H1 (cell line): ENCODE results near the gene ATOH8. TPM values are rescaled to one million over a fixed set of nuclear protein-coding genes. Genes with fewer than 3 reads are reported as not detected.

Experiments
- ASH2L ChIP-seq: fragments of 200-600, 300-600 bp; sonication (generic); IDR thresholded peaks from one replicate; pipeline ENCODE4 v1.7.1; 2017; ENCODE audit warnings: low read length
- CBX5 ChIP-seq: fragments of 300-800, 300-1000 bp; sonication (generic); IDR thresholded peaks from 2 replicates; pipeline ENCODE4 v1.7.1; 2016; ENCODE audit warnings: antibody characterized with exemption, low read length, low read depth
- GTF2F1 ChIP-seq: IDR thresholded peaks from 2 replicates; pipeline ENCODE4 v1.6.1; 2012; ENCODE audit warnings: low read depth, low read length, improper control_type of control experiment, borderline replicate concordance
- JUND ChIP-seq: IDR thresholded peaks from 2 replicates; pipeline ENCODE4 v1.6.1; 2011; ENCODE audit warnings: mild to moderate bottlenecking, improper control_type of control experiment, low read length
- SP1 ChIP-seq: IDR thresholded peaks from 2 replicates; pipeline ENCODE4 v1.6.1; 2011; ENCODE audit warnings: low read depth, low read length
- SP2 ChIP-seq: IDR thresholded peaks from 2 replicates; pipeline ENCODE4 v1.6.1; 2012; ENCODE audit warnings: mild to moderate bottlenecking, low read length, inconsistent platforms
- SRF ChIP-seq: IDR thresholded peaks from 2 replicates; pipeline ENCODE4 v1.6.1; 2011; ENCODE audit warnings: mild to moderate bottlenecking, low read depth, low read length, moderate library complexity
- polyA plus RNA-seq, 7 experiments: library from polyadenylated mRNA; depleted of rRNA in 3 of 7; stranded (reverse) in 5 of 7; unstranded in 2 of 7; fragments of >200 nt in 5 of 7; fragments of 200-250 nt in 2 of 7; gene quantifications; 1 replicate in 5 of 7; 2 replicates in 1 of 7; 4 replicates in 1 of 7; pipeline versions ENCODE4 v1.2.1 to v1.2.3, GENCODE V29; 2011 to 2013; ENCODE audit warnings: missing spikeins in 2 of 7, mixed read lengths in 2 of 7
- total RNA-seq: library from RNA; stranded (reverse); fragmentation: NEBNext Ultra II Directional; extraction: Animal tissue kit (Norgen Biotek cat#: 25700); gene quantifications from 2 replicates; pipeline ENCODE4 v1.2.1, GENCODE V29; 2021
- TF ChIP-seq, protein P1 (sequence below): fragments of 300-600 bp; sonication (generic); IDR thresholded peaks from 2 replicates; pipeline ENCODE4 v1.7.1; 2012; ENCODE audit warnings: low read length, moderate library complexity, mild to moderate bottlenecking, inconsistent platforms; ENCODE audit not compliant: insufficient replicate concordance

ATOH8 gene
- total and polyA plus RNA-seq, 2 of the 8 experiments (the other 6 are each of a cell fraction or from before 2014, with no cell fraction given) = 0.50 to 0.53 TPM

DNA sequence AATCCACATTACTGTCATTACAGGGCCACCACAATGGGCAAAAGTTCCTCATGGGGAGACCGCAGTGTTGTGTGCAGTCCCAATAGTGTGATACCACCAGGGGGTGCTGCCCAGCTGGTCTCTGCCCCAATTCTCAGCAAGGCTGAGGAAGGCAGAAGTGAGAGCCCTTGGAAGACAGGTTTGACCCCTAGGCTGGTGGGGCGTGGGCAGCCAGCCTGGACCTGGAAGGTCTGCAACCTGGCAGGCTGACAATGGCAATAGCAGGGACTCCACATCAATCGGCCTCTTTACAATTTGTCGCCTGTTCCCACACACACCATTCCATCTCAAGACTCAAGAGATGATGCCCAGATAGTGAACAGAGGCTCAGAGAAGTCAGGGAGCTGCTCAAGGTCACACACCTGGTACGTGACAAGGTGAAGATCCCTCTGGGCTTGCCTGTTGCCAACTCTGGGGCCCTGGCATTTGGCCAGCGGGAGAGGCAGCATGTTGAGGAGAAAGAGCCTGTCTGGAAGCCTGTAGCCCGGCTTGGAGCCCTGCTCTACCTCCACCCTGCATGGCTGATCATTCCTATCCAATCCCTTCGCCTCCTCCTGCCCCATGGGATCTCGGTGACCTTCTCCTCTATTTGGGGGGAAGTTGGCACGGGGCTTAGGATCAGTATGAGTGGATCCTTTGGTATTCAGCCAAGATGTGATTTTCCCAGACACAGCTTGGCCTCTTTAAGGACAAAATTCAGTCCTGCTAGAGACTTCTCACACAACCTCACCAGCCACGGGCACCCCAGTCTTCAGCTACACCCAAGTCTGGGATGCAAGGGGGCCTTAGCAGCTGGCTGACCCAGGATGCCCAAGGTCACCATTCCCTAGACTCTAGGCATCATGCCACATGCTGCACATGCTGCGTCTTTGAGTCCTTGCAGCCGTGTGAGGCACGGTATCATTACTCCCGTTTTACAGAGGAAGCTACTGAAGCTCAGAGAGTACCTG, 2.9 kb upstream of the ATOH8 start (continued):
- TF ChIP-seq, protein P1, sequence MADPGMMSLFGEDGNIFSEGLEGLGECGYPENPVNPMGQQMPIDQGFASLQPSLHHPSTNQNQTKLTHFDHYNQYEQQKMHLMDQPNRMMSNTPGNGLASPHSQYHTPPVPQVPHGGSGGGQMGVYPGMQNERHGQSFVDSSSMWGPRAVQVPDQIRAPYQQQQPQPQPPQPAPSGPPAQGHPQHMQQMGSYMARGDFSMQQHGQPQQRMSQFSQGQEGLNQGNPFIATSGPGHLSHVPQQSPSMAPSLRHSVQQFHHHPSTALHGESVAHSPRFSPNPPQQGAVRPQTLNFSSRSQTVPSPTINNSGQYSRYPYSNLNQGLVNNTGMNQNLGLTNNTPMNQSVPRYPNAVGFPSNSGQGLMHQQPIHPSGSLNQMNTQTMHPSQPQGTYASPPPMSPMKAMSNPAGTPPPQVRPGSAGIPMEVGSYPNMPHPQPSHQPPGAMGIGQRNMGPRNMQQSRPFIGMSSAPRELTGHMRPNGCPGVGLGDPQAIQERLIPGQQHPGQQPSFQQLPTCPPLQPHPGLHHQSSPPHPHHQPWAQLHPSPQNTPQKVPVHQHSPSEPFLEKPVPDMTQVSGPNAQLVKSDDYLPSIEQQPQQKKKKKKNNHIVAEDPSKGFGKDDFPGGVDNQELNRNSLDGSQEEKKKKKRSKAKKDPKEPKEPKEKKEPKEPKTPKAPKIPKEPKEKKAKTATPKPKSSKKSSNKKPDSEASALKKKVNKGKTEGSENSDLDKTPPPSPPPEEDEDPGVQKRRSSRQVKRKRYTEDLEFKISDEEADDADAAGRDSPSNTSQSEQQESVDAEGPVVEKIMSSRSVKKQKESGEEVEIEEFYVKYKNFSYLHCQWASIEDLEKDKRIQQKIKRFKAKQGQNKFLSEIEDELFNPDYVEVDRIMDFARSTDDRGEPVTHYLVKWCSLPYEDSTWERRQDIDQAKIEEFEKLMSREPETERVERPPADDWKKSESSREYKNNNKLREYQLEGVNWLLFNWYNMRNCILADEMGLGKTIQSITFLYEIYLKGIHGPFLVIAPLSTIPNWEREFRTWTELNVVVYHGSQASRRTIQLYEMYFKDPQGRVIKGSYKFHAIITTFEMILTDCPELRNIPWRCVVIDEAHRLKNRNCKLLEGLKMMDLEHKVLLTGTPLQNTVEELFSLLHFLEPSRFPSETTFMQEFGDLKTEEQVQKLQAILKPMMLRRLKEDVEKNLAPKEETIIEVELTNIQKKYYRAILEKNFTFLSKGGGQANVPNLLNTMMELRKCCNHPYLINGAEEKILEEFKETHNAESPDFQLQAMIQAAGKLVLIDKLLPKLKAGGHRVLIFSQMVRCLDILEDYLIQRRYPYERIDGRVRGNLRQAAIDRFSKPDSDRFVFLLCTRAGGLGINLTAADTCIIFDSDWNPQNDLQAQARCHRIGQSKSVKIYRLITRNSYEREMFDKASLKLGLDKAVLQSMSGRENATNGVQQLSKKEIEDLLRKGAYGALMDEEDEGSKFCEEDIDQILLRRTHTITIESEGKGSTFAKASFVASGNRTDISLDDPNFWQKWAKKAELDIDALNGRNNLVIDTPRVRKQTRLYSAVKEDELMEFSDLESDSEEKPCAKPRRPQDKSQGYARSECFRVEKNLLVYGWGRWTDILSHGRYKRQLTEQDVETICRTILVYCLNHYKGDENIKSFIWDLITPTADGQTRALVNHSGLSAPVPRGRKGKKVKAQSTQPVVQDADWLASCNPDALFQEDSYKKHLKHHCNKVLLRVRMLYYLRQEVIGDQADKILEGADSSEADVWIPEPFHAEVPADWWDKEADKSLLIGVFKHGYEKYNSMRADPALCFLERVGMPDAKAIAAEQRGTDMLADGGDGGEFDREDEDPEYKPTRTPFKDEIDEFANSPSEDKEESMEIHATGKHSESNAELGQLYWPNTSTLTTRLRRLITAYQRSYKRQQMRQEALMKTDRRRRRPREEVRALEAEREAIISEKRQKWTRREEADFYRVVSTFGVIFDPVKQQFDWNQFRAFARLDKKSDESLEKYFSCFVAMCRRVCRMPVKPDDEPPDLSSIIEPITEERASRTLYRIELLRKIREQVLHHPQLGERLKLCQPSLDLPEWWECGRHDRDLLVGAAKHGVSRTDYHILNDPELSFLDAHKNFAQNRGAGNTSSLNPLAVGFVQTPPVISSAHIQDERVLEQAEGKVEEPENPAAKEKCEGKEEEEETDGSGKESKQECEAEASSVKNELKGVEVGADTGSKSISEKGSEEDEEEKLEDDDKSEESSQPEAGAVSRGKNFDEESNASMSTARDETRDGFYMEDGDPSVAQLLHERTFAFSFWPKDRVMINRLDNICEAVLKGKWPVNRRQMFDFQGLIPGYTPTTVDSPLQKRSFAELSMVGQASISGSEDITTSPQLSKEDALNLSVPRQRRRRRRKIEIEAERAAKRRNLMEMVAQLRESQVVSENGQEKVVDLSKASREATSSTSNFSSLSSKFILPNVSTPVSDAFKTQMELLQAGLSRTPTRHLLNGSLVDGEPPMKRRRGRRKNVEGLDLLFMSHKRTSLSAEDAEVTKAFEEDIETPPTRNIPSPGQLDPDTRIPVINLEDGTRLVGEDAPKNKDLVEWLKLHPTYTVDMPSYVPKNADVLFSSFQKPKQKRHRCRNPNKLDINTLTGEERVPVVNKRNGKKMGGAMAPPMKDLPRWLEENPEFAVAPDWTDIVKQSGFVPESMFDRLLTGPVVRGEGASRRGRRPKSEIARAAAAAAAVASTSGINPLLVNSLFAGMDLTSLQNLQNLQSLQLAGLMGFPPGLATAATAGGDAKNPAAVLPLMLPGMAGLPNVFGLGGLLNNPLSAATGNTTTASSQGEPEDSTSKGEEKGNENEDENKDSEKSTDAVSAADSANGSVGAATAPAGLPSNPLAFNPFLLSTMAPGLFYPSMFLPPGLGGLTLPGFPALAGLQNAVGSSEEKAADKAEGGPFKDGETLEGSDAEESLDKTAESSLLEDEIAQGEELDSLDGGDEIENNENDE = no peak
- TF ChIP-seq GTF2F1 (no peak), SP2 (no peak), ASH2L (no peak), JUND (no peak), SP1 (no peak), CBX5 (no peak), SRF (no peak)
